Type B pancreatic cell (in vitro differentiated cells): ENCODE results near the gene LRRC3. TPM values are rescaled to one million over a fixed set of nuclear protein-coding genes. Genes with fewer than 3 reads are reported as not detected.
"Not testable (repeated sequence)": the region's sequence is repeated elsewhere in the genome, so short reads cannot be mapped to it uniquely, and the experiment has no call there.

Experiments
- DNase-seq: peaks from one replicate; pipeline ENCODE4 v3.0.0; 2021; ENCODE audit warnings: mixed read lengths; ENCODE audit not compliant: unreplicated experiment; ENCODE audit errors: extremely low spot score
- H3K27ac Mint-ChIP-seq: 2 replicates; pipeline ENCODE4 v1.8.0; 2021; ENCODE audit warnings: mild to moderate bottlenecking, mixed read lengths
- H3K27me3 Mint-ChIP-seq: 2 replicates; pipeline ENCODE4 v1.8.0; 2021; ENCODE audit warnings: mixed read lengths
- H3K36me3 Mint-ChIP-seq: 2 replicates; pipeline ENCODE4 v1.8.0; 2021; ENCODE audit warnings: mixed read lengths
- H3K4me1 Mint-ChIP-seq: one replicate; pipeline ENCODE4 v1.8.0; 2021; ENCODE audit warnings: mixed read lengths; ENCODE audit not compliant: unreplicated experiment
- H3K4me3 Mint-ChIP-seq: 2 replicates; pipeline ENCODE4 v1.8.0; 2021; ENCODE audit warnings: mild to moderate bottlenecking, mixed read lengths
- H3K9me3 Mint-ChIP-seq: 2 replicates; pipeline ENCODE4 v1.8.0; 2021; ENCODE audit warnings: mixed read lengths
- CTCF ChIP-seq: fragments of 200-600 bp; sonication (generic); conservative IDR thresholded peaks from 2 replicates; pipeline ENCODE4 v1.5.0; 2021; ENCODE audit warnings: antibody characterized with exemption, mild to moderate bottlenecking
- total RNA-seq: library from RNA; stranded (reverse); gene quantifications from 2 replicates; pipeline ENCODE4 v1.2.1, GENCODE V29; 2021; ENCODE audit warnings: low replicate concordance

The LRRC3 gene
- total RNA-seq, 1 donor from 2014 or later, result 8.7 TPM

GRCh38 chr21:44413566-44414290 is 41.6 kb upstream of the LRRC3 start:
- peak; percentile 62 for DNase-seq

GRCh38 chr21:44414291-44415072 is 40.8 kb upstream of the LRRC3 start:
- H3K4me1 Mint-ChIP-seq, result no peaks in the 10 kb centered on the region
- H3K27ac Mint-ChIP-seq, result no peak overlapping the region
- no peaks in the 10 kb centered on the region for H3K9me3 Mint-ChIP-seq
- peaks cover 21% of the 10 kb centered on the region for H3K27me3 Mint-ChIP-seq
- H3K36me3 Mint-ChIP-seq, result no peaks in the 10 kb centered on the region
- H3K4me3 Mint-ChIP-seq, result no peak overlapping the region
- peak; percentile 52 for DNase-seq
- no peak for TF ChIP-seq CTCF

More at GRCh38 chr21:44413566-44414290, 41.6 kb upstream of the LRRC3 start:
- Mint-ChIP-seq H3K9me3 (peaks cover 5% of the 10 kb centered on the region), H3K4me3 (no peak overlapping the region), H3K27ac (no peak overlapping the region), H3K4me1 (no peaks in the 10 kb centered on the region), H3K27me3 (peaks cover 21% of the 10 kb centered on the region), H3K36me3 (no peaks in the 10 kb centered on the region)
- no peak for TF ChIP-seq CTCF

GRCh38 chr21:44415073-44416025 is 40.0 kb upstream of the LRRC3 start:
- Mint-ChIP-seq H3K9me3 (no peaks in the 10 kb centered on the region), H3K36me3 (no peaks in the 10 kb centered on the region), H3K27ac (no peak overlapping the region), H3K4me1 (no peaks in the 10 kb centered on the region), H3K4me3 (no peak overlapping the region), H3K27me3 (peaks cover 21% of the 10 kb centered on the region)
- DNase-seq, result peak; percentile 8
- no peak for TF ChIP-seq CTCF

- Mint-ChIP-seq H3K4me3 (no peak overlapping the region), H3K9me3 (no peaks in the 10 kb centered on the region), H3K27ac (no peak overlapping the region), H3K27me3 (peaks cover 21% of the 10 kb centered on the region), H3K4me1 (no peaks in the 10 kb centered on the region), H3K36me3 (no peaks in the 10 kb centered on the region)
- DNase-seq, result peak; percentile 53
- no peak for TF ChIP-seq CTCF
These were observed 39.1 kb upstream of the LRRC3 start for GRCh38 chr21:44416193-44416592.

GRCh38 chr21:44417621-44418107 is 37.6 kb upstream of the LRRC3 start:
- not testable (repeated sequence) for H3K27ac Mint-ChIP-seq, DNase-seq, H3K27me3 Mint-ChIP-seq, H3K9me3 Mint-ChIP-seq, H3K4me3 Mint-ChIP-seq, H3K4me1 Mint-ChIP-seq, H3K36me3 Mint-ChIP-seq
